Activated T-cell treated with anti-CD3 and anti-CD28 coated beads, Interleukin-2, amount 50 U/mL, for 72 hours (primary cell): ENCODE results near the gene GRB10. TPM values are rescaled to one million over a fixed set of nuclear protein-coding genes. Genes with fewer than 3 reads are reported as not detected.

ENCODE experiments used
- ATAC-seq, 2 donors: fragments of 150-1000 bp; cut with Tn5 transposase; replicated peaks in 1 of 2; 2 replicates each; pipeline ENCODE4 v1.10.0; 2021; ENCODE audit warnings: moderate library complexity in 2 of 2, mild to moderate bottlenecking in 1 of 2
- DNase-seq, 2 donors: peaks; one replicate each; pipeline ENCODE4 v3.0.0; 2021 to 2022; ENCODE audit warnings: mixed read lengths in 1 of 2
- H3K27ac Mint-ChIP-seq: one replicate; pipeline ENCODE4 v1.8.0; 2022; ENCODE audit warnings: mild to moderate bottlenecking, moderate library complexity, mixed read lengths
- H3K27me3 Mint-ChIP-seq: one replicate; pipeline ENCODE4 v1.8.0; 2022; ENCODE audit warnings: low read depth, mixed read lengths
- H3K36me3 Mint-ChIP-seq, 2 donors: one replicate each; pipeline ENCODE4 v1.8.0; 2022; ENCODE audit warnings: mixed read lengths in 2 of 2, mild to moderate bottlenecking in 1 of 2; ENCODE audit not compliant: insufficient read depth in 2 of 2
- H3K4me1 Mint-ChIP-seq: one replicate; pipeline ENCODE4 v1.8.0; 2022; ENCODE audit warnings: low read depth, mixed read lengths
- H3K4me3 Mint-ChIP-seq, 2 donors: one replicate each; pipeline ENCODE4 v1.8.0; 2022; ENCODE audit warnings: mild to moderate bottlenecking in 2 of 2, mixed read lengths in 2 of 2, moderate library complexity in 2 of 2
- H3K9me3 Mint-ChIP-seq, 2 donors: one replicate each; pipeline ENCODE4 v1.8.0; 2022; ENCODE audit warnings: mixed read lengths in 2 of 2
- total RNA-seq, 2 donors: library from RNA; stranded (reverse); gene quantifications; one replicate each; pipeline ENCODE4 v1.2.3, GENCODE V29; 2022

GRB10 gene
- total RNA-seq, 2 donors from 2014 or later = 18.4 to 21.0 TPM

- no peak for ATAC-seq
These were observed 148.3 kb downstream of the GRB10 start for GRCh38 chr7:50634378-50634777.

GRCh38 chr7:50633414-50633710 is 149.3 kb downstream of the GRB10 start:
- H3K27me3 Mint-ChIP-seq = no peaks in the 10 kb centered on the region
- DNase-seq = no peak
- peaks cover 0 to 6% of the 10 kb centered on the region in 2 donors for H3K36me3 Mint-ChIP-seq
- no peak overlapping the region for H3K27ac Mint-ChIP-seq
- peaks cover 0 to 1% of the 10 kb centered on the region in 2 donors for H3K9me3 Mint-ChIP-seq
- no peaks in the 10 kb centered on the region for H3K4me1 Mint-ChIP-seq
- no peak overlapping the region for H3K4me3 Mint-ChIP-seq
- peak in 1 of 2 donors; percentile 9 for ATAC-seq

More at GRCh38 chr7:50634378-50634777, 148.3 kb downstream of the GRB10 start:
- H3K4me3 Mint-ChIP-seq = no peak overlapping the region
- no peak overlapping the region for H3K27ac Mint-ChIP-seq
- peaks cover 0 to 1% of the 10 kb centered on the region in 2 donors for H3K9me3 Mint-ChIP-seq
- no peaks in the 10 kb centered on the region for H3K27me3 Mint-ChIP-seq
- H3K36me3 Mint-ChIP-seq = peaks cover 0 to 6% of the 10 kb centered on the region in 2 donors
- H3K4me1 Mint-ChIP-seq = no peaks in the 10 kb centered on the region
- no peak for DNase-seq

GRCh38 chr7:50632561-50633413 is 149.9 kb downstream of the GRB10 start:
- peaks cover 0 to 1% of the 10 kb centered on the region in 2 donors for H3K9me3 Mint-ChIP-seq
- no peaks in the 10 kb centered on the region for H3K27me3 Mint-ChIP-seq
- H3K4me3 Mint-ChIP-seq = no peak overlapping the region
- ATAC-seq (peak; percentile 54 to 69), DNase-seq (peak; percentile 48 to 64)
- H3K36me3 Mint-ChIP-seq = peaks cover 0 to 6% of the 10 kb centered on the region in 2 donors
- H3K27ac Mint-ChIP-seq = no peak overlapping the region
- no peaks in the 10 kb centered on the region for H3K4me1 Mint-ChIP-seq

- no peaks in the 10 kb centered on the region for H3K4me1 Mint-ChIP-seq
- no peak overlapping the region for H3K4me3 Mint-ChIP-seq
- H3K27ac Mint-ChIP-seq = no peak overlapping the region
- peaks cover 0 to 1% of the 10 kb centered on the region in 2 donors for H3K9me3 Mint-ChIP-seq
- H3K27me3 Mint-ChIP-seq = no peaks in the 10 kb centered on the region
- peaks cover 0 to 6% of the 10 kb centered on the region in 2 donors for H3K36me3 Mint-ChIP-seq
- DNase-seq (no peak), ATAC-seq (no peak)
These were observed 151.1 kb downstream of the GRB10 start for GRCh38 chr7:50631639-50632038.

- ATAC-seq = no peak
- peaks cover 0 to 1% of the 10 kb centered on the region in 2 donors for H3K9me3 Mint-ChIP-seq
- no peak for DNase-seq
- H3K36me3 Mint-ChIP-seq = peaks cover 0 to 6% of the 10 kb centered on the region in 2 donors
- H3K27me3 Mint-ChIP-seq = no peaks in the 10 kb centered on the region
- no peaks in the 10 kb centered on the region for H3K4me1 Mint-ChIP-seq
- H3K4me3 Mint-ChIP-seq = no peak overlapping the region
- H3K27ac Mint-ChIP-seq = no peak overlapping the region
These were observed 151.6 kb downstream of the GRB10 start for GRCh38 chr7:50631100-50631499.

- no peaks in the 10 kb centered on the region for H3K9me3 Mint-ChIP-seq
- no peak overlapping the region for H3K27ac Mint-ChIP-seq
- no peak for DNase-seq
- no peaks in the 10 kb centered on the region for H3K4me1 Mint-ChIP-seq
- no peaks in the 10 kb centered on the region for H3K27me3 Mint-ChIP-seq
- no peak for ATAC-seq
- no peak overlapping the region for H3K4me3 Mint-ChIP-seq
- H3K36me3 Mint-ChIP-seq = no peaks in the 10 kb centered on the region
These were observed 153.3 kb downstream of the GRB10 start for GRCh38 chr7:50629238-50629901.

- Mint-ChIP-seq H3K27ac (no peak overlapping the region), H3K4me1 (no peaks in the 10 kb centered on the region), H3K4me3 (no peak overlapping the region), H3K9me3 (no peaks in the 10 kb centered on the region), H3K27me3 (no peaks in the 10 kb centered on the region), H3K36me3 (no peaks in the 10 kb centered on the region)
- DNase-seq = no peak
- no peak for ATAC-seq
These were observed 154.1 kb downstream of the GRB10 start for GRCh38 chr7:50628434-50629084.

- DNase-seq = no peak
- Mint-ChIP-seq H3K9me3 (no peaks in the 10 kb centered on the region), H3K4me1 (no peaks in the 10 kb centered on the region), H3K36me3 (no peaks in the 10 kb centered on the region), H3K27me3 (no peaks in the 10 kb centered on the region), H3K27ac (no peak overlapping the region), H3K4me3 (no peak overlapping the region)
- no peak for ATAC-seq
These were observed 154.8 kb downstream of the GRB10 start for GRCh38 chr7:50627824-50628361.

GRCh38 chr7:50626286-50626685 is 156.4 kb downstream of the GRB10 start:
- H3K27me3 Mint-ChIP-seq = no peaks in the 10 kb centered on the region
- H3K4me1 Mint-ChIP-seq = no peaks in the 10 kb centered on the region
- H3K9me3 Mint-ChIP-seq = no peaks in the 10 kb centered on the region
- no peak overlapping the region for H3K4me3 Mint-ChIP-seq
- ATAC-seq (no peak), DNase-seq (no peak)
- no peak overlapping the region for H3K27ac Mint-ChIP-seq
- H3K36me3 Mint-ChIP-seq = no peaks in the 10 kb centered on the region

GRCh38 chr7:50625360-50625759 is 157.3 kb downstream of the GRB10 start:
- Mint-ChIP-seq H3K27me3 (no peaks in the 10 kb centered on the region), H3K4me3 (no peak overlapping the region), H3K4me1 (no peaks in the 10 kb centered on the region), H3K36me3 (no peaks in the 10 kb centered on the region), H3K27ac (no peak overlapping the region), H3K9me3 (no peaks in the 10 kb centered on the region)
- DNase-seq (no peak), ATAC-seq (no peak)

- Mint-ChIP-seq H3K4me1 (no peaks in the 10 kb centered on the region), H3K27ac (no peak overlapping the region), H3K36me3 (no peaks in the 10 kb centered on the region), H3K4me3 (no peak overlapping the region), H3K9me3 (no peaks in the 10 kb centered on the region), H3K27me3 (no peaks in the 10 kb centered on the region)
- no peak for ATAC-seq
- no peak for DNase-seq
These were observed 159.9 kb downstream of the GRB10 start for GRCh38 chr7:50622821-50623220.

- Mint-ChIP-seq H3K4me1 (no peaks in the 10 kb centered on the region), H3K27me3 (no peaks in the 10 kb centered on the region), H3K4me3 (no peak overlapping the region), H3K36me3 (no peaks in the 10 kb centered on the region), H3K27ac (no peak overlapping the region), H3K9me3 (no peaks in the 10 kb centered on the region)
- ATAC-seq = no peak
- no peak for DNase-seq
These were observed 160.7 kb downstream of the GRB10 start for GRCh38 chr7:50621973-50622490.

GRCh38 chr7:50621206-50621605 is 161.5 kb downstream of the GRB10 start:
- H3K9me3 Mint-ChIP-seq = no peaks in the 10 kb centered on the region
- ATAC-seq = no peak
- no peak overlapping the region for H3K27ac Mint-ChIP-seq
- H3K27me3 Mint-ChIP-seq = no peaks in the 10 kb centered on the region
- H3K36me3 Mint-ChIP-seq = no peaks in the 10 kb centered on the region
- DNase-seq = no peak
- H3K4me1 Mint-ChIP-seq = no peaks in the 10 kb centered on the region
- H3K4me3 Mint-ChIP-seq = no peak overlapping the region
